Pons (tissue), 1 donor: ENCODE data around the gene PPFIA4.
"Not testable (repeated sequence)": the region's sequence is repeated elsewhere in the genome, so short reads cannot be mapped to it uniquely, and the experiment has no call there.

ENCODE experiments used
- DNase-seq: peaks from one replicate; pipeline ENCODE4 v3.0.0-alpha.2; 2016; ENCODE audit warnings: low spot score

The PPFIA4 gene

DNA sequence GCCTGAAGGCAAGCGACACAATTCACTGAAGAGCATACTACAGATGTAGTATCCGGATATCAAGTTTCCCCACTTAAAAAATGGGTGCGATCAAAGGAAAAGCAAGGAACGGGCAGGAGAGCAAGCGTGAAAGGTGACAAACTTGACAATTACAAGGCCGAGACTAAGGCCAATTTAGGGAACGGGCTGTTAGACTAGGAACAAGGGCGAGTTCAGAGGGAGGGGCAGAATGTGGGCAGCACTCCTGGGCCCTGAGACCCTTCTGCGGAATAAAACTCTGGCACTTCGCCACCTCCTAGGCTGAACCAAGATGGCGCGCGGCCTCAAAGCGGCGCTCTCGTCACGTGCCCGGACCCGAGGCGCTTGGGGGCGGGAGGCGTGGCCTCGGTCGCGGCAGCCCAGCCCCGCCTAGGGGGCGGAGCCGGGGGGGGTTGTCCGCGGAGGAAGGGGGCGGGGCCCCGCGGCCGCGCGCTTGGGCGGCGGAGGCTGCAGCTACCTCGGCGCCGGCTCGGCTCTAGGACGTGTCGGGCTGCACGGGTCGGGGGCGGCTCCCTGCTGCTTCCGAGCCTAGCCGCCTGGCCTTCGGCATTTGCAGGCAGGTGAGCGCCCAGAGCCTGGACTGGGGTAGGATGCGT lies at the start of gene PPFIA4:
TSS of gene PPFIA4 (plus strand) at position 461 of the 635 bp plus-strand sequence. CDS start 12,518 bp downstream, outside the sequence.
- peak; percentile 70 for DNase-seq

- no peak for DNase-seq
These were observed 49.7 kb upstream of the PPFIA4 start for GRCh38 chr1:202976633-202977032.

DNA sequence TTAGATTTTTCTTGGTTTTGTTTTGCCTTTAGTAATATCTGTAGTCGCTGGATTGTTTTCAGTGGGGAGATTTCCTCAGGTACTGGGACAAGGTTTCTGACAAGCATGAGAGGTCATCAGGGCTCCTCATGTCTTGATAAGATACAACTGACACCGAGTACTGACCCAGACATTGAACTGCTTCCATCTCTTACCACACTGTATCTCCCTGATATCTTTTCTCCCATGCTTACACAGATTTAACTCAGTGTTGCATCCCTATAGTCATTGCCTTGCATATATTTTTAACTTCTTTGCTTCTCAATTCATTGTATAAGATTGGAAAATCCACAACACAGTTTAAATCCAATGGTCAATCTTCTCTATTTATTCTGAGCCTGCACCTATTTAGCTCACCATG lies 46.8 kb upstream of the PPFIA4 start:
- DNase-seq = no peak

DNA sequence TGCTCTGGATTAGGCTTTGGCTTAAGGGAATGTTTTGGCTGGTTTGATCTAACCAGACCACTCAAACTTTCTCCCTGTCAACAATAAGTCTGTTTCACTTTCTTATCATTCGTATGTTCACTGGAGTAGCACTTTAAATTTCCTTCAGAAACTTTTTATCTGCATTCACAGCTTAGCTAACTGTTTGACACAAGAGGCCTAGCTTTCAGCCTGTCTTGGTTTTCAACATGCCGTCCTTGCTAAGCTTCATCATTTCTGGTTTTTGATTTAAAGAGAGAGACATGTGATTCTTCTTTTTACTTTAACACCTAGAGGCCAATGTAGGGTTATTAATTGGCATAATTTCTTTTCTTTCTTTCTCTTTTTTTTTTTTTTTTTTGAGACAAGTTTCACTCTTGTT lies 44.4 kb upstream of the PPFIA4 start:
- no peak for DNase-seq

DNA sequence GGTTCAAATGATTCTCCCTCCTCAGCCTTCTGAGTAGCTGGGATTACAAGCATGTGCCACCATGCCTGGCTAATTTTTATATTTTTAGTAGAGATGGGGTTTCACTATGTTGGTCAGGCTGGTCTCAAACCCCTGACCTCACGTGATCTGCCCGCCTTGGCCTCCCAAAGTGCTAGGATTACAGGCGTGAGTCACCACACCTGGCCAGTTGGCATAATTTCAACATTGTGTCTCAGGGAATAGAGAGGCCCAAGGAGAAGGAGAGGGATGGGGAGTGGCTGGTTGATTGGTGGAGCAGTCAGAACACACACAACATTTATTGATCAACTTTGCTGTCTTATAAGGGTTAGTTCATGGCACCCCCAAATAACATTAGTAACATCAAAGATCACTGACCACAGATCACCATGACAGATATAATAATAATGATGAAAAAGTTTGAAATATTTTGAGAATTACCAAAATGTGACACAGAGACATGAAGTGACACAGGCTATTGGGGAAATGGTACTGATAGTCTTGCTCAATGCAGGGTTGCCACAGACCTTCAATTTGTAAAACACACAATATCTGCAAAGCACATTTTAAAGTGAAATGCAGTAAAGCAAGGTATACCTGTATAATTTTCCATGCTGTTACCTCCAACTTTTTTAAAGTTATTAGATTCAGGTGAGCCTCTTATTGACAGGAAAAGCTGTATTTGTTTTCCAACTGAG lies 43.4 kb upstream of the PPFIA4 start:
- DNase-seq = no peak

DNA sequence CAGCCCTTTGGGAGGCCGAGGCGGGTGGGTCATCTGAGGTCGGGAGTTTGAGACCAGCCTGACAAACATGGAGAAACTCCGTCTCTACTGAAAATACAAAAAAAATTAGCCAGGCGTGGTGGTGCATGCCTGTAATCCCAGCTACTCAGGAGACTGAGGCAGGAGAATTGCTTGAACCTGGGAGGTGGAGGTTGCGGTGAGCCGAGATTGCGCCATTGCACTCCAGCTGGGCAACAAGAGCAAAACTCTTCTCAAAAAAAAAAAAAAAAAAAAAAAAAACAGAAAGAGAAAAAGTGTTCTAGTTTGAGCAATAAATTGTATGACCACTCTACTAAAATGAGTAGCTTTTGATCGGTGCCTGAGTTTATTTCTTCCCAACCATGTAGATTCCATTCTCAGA lies 40.2 kb upstream of the PPFIA4 start:
- not testable (repeated sequence) for DNase-seq

- no peak for DNase-seq
These were observed 39.0 kb upstream of the PPFIA4 start for GRCh38 chr1:202987255-202987654.

DNA sequence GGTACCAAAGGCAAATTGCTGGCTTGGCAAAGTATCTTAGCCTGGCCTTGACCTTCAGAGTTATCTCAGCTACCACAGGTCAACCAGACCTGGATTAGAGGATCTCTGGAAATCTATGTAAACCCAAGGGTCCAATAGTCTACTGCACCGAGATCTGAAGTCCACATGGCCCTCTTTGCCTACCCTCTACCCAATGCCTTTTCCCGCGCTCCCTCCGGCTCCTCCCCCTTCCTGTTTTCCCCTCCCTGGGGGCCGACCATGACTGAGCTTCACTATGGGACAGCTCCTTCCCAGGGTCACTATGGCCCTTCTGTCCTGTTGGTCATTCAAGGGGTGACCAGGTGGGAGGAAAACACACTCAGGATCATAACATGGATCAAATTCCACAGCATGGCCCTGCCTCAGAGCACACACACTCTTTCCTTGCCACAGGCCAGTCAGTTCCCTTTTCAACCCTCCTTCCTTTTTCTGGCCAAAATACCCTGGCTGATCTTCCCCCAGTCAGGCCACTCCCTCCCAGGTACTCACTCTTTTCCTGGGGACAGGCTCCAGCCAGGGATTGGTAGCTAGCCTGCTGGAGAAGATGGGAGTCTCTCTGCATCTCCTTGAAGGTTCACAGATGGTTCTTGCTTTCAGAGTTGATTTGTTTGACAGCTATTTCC lies 38.2 kb upstream of the PPFIA4 start:
- DNase-seq = no peak

DNA sequence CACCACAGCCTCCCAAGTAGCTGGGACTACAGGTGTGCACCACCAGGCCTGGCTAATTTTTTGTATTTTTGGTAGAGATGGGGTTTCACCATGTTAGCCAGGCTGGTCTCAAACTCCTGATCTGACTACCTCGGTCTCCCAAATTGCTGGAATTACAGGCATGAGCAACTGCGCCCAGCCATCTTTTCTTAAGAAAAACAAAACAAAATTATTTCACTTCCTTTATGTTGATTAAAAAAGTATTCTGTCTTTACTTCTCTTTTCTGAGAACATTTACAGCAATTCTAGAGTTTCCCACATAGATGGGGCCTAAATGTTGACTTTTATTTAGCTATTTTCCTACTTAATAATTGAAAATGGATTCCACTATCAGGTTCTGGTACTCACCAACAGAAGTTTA lies 36.4 kb upstream of the PPFIA4 start:
- no peak for DNase-seq

DNA sequence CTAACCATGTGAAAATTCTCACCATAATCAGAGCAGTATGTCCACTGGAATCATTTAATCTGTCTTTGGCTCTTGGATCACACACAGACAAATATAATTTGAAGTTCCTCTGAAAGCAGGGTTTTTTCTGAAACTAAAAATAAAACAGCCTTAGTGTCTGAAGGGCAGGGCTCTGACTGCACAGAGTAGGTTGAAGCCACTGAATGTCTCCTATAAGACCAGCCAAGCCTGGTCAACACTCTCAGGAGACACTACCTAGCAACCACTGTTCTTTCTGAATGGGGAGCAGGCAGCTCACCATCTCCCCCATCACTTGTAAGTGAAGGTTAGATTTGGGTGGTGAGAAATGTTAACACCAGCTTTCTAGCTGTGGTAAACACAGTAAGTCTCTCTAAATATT lies 35.2 kb upstream of the PPFIA4 start:
- no peak for DNase-seq

DNA sequence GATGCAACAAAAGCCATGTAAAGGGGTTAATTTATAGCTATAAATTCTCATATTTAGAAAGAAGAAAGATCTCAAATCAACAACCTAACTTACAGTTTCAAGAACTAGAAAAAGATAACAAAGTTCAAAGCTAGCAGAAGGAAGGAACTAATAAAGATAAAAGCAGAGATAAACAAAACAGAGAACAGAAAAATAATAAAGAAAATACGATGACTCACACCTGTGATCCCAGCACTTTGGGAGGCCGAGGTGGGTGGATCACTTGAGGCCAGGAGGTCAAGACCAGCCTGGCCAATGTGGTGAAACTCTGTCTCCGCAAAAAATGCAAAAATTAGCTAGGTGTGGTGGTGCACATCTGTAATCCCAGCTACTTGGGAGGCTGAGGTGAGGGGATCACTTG lies 31.5 kb upstream of the PPFIA4 start:
- DNase-seq = no peak

DNA sequence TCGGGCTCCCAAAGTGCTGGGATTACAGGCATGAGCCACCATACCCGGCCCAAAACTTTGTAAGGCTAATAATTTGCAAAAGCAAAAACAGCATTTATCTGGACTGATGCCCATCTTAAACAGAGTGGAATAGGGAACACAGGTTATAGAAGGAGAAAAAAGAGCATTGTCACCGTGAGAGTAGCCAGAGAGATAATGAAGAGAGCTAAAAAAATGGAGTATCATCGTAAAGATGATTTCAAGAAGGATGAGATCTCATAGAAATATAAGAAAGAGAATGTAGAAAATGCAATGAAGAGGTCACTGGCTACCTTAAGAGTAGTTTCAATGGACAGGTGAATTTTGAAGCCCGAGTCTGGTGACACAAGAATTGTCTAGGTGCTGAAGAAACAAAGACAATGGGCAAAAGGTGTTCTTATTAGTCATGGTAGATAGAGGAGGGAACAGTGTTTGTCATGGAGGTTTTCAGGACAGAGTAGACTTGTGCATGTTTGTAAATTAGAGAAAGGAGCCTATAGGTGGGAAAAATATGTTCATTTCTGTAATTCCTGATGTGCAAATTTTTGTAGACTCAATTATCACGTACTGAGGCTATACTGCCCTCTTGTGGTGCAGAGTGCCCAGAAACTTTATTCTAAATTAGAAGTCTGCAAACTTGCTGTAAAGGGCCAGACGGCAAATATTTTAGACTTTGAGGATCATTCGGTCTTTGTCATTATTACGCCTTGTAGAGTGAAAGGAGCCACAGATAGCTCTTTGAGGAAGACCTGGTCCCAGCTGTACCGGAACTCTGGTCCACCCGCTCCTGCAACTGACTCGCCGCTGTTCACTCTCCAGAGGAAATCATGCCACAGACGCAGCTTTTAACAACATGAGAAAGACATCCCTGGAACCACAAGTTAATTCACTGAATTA lies 27.2 kb upstream of the PPFIA4 start:
- peak; percentile 56 for DNase-seq

- DNase-seq = no peak
These were observed 25.9 kb upstream of the PPFIA4 start for GRCh38 chr1:203000217-203000944.

- no peak for DNase-seq
These were observed 24.3 kb upstream of the PPFIA4 start for GRCh38 chr1:203001986-203002385.

DNA sequence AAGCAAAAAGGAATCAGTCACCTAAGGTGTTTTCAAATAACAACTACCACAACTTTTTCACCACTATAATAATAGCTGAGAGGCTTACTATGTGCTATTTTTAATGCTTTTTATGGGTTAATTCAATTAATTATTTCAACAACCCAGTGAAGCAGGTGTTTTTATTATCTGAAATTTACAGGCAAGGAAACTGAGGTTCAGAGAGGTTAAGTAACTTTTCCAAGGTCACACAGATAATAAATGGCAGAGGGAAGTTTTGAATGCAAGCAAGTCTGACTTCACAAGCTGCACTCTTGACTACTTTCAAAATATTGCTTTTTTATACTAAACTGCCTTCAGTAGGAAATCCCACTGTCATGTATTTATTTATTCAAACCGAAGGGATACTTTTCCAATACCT lies 23.3 kb upstream of the PPFIA4 start:
- DNase-seq = no peak

DNA sequence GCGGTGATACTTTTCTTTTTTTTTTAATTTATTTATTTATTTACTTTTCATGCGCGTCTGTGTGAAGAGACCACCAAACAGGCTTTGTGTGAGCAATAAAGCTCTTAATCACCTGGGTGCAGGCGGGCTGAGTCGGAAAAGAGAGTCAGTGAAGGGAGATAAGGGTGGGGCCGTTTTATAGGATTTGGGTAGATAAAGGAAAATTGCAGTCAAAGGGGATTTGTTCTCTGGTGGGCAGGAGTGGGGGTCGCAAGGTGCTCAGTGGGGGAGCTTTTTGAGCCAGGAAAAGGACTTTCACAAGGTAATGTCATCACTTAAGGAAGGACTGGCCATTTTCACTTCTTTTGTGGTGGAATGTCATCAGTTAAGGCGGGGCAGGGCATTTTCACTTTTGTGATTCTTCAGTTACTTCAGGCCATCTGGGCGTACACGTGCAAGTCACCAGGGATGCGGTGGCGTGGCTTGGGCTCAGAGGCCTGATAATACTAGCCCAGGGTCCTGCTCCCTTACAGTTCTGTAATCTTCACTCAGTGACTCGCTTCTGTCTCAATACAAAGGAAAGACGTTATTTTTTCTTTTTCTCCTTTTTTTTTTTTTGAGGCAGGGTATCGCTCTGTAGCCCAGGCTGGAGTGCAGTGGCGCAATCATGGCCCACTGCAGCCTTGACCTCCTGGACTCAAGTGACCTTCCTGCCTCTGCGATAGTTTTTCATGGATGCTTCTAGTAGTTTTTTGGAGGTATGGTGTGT lies 20.7 kb upstream of the PPFIA4 start:
- DNase-seq = not testable (repeated sequence)

GRCh38 chr1:203006948-203007871 lies 19.1 kb upstream of the PPFIA4 start, which contains the start of gene TMEM183A:
TSS of gene TMEM183A (plus strand) at chr1:203007374. CDS start at chr1:203007466, 92 bp downstream.
- DNase-seq = peak; percentile 95

- no peak for DNase-seq
These were observed 17.1 kb upstream of the PPFIA4 start for GRCh38 chr1:203009185-203009584.

DNA sequence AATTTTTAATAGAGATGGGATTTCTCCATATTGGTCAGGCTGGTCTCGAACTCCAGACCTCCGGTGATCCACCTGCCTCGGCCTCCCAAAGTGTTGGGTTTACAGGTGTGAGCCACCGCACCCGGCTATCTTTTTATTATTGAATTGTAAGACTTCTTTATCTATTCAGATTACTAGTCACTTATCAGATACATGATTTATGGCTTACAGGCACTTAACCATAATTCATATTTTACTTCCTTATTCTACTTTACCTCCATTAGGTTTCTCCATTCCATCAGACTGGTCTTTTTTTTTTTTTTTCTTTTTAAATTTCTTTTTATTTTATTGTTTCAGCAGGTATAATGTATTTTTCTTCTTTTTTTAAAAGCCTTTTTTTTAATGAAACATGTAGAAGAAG lies 14.7 kb upstream of the PPFIA4 start:
- no peak for DNase-seq

GRCh38 chr1:203017061-203017460 lies 9.2 kb upstream of the PPFIA4 start:
- DNase-seq = no peak
